ENCODE data around the gene CYGB. TPM values are rescaled to one million over a fixed set of nuclear protein-coding genes. Genes with fewer than 3 reads are reported as not detected.
A peak's percentile ranks its signal among the peaks of the same experiment; 100 is the strongest.

The CYGB gene
- total RNA-seq, 4 donors from 2014 or later = 12.6 to 23.2 (median 18.8) TPM

- Histone ChIP-seq H3K27ac (no peak overlapping the region), H3K4me3 (no peak overlapping the region), H3K36me3 (no peaks in the 10 kb centered on the region), H3K4me1 (peaks cover 0 to 17% (median 9%) of the 10 kb centered on the region in 3 donors), H3K9me3 (no peaks in the 10 kb centered on the region), H3K27me3 (peaks cover 36% of the 10 kb centered on the region)
- WGBS, 2 donors (ENCODE audit: low coverage in 1 of 2) = 76% methylated on average over 4 of the region's 24 CpGs; no CpG with 5 or more reads in 1 of the 2 donors
- TF ChIP-seq POLR2AphosphoS5 (IDR thresholded peaks at IDR 0.05) (no peak), POLR2A (IDR thresholded peaks at IDR 0.05) (no peak), CTCF (IDR thresholded peaks at IDR 0.05) (peak in 3 of 4 experiments; percentile 96 to 98 (median 97)), EP300 (IDR thresholded peaks at IDR 0.05) (no peak)
- peak; percentile 61 for ATAC-seq
Observed at GRCh38 chr17:76506408-76507345, 30.8 kb downstream of the CYGB start.

GRCh38 chr17:76504117-76504516 lies 33.4 kb downstream of the CYGB start:
- Histone ChIP-seq H3K4me1 (peaks cover 0 to 38% (median 17%) of the 10 kb centered on the region in 3 donors), H3K4me3 (no peak overlapping the region), H3K9me3 (no peaks in the 10 kb centered on the region), H3K27ac (no peak overlapping the region), H3K27me3 (peaks cover 36% of the 10 kb centered on the region), H3K36me3 (no peaks in the 10 kb centered on the region)
- WGBS, 2 donors (ENCODE audit: low coverage in 1 of 2) = 31 to 82% methylated on average over 4 to 7 of the region's 7 CpGs
- no peak for TF ChIP-seq POLR2AphosphoS5 (IDR thresholded peaks at IDR 0.05)
- TF ChIP-seq CTCF (IDR thresholded peaks at IDR 0.05) = no peak
- no peak for TF ChIP-seq POLR2A (IDR thresholded peaks at IDR 0.05)
- no peak for TF ChIP-seq EP300 (IDR thresholded peaks at IDR 0.05)
- ATAC-seq = no peak

GRCh38 chr17:76502341-76503211 lies 34.9 kb downstream of the CYGB start:
- no peak for TF ChIP-seq EP300 (IDR thresholded peaks at IDR 0.05)
- no peak for TF ChIP-seq POLR2AphosphoS5 (IDR thresholded peaks at IDR 0.05)
- TF ChIP-seq CTCF (IDR thresholded peaks at IDR 0.05) = no peak
- no peak for TF ChIP-seq POLR2A (IDR thresholded peaks at IDR 0.05)
- 78 to 86% methylated on average over 6 to 8 of the region's 8 CpGs for WGBS, 2 donors (ENCODE audit: low coverage in 1 of 2)
- ATAC-seq = no peak

GRCh38 chr17:76501827-76502307 lies 35.6 kb downstream of the CYGB start:
- peak overlapping the region; percentile 38 to 70 for H3K4me3 ChIP-seq
- ATAC-seq = no peak
- H3K9me3 ChIP-seq = no peaks in the 10 kb centered on the region
- H3K27ac ChIP-seq = peak overlapping the region in 3 of 4 donors; percentile 53 to 88 (median 82)
- H3K4me1 ChIP-seq = peaks cover 0 to 57% (median 34%) of the 10 kb centered on the region in 3 donors
- TF ChIP-seq POLR2A (IDR thresholded peaks at IDR 0.05) = no peak
- TF ChIP-seq CTCF (IDR thresholded peaks at IDR 0.05) = no peak
- TF ChIP-seq POLR2AphosphoS5 (IDR thresholded peaks at IDR 0.05) = no peak
- no peak for TF ChIP-seq EP300 (IDR thresholded peaks at IDR 0.05)
- no peaks in the 10 kb centered on the region for H3K36me3 ChIP-seq
- H3K27me3 ChIP-seq = peaks cover 16% of the 10 kb centered on the region
- WGBS, 2 donors (ENCODE audit: low coverage in 1 of 2) = 67% methylated on average over 1 of the region's 11 CpGs; no CpG with 5 or more reads in 1 of the 2 donors

More at GRCh38 chr17:76502341-76503211, 34.9 kb downstream of the CYGB start:
- H3K4me3 ChIP-seq = no peak overlapping the region
- H3K27me3 ChIP-seq = peaks cover 23% of the 10 kb centered on the region
- no peaks in the 10 kb centered on the region for H3K36me3 ChIP-seq
- H3K4me1 ChIP-seq = peaks cover 0 to 53% (median 32%) of the 10 kb centered on the region in 3 donors
- H3K9me3 ChIP-seq = no peaks in the 10 kb centered on the region
- peak overlapping the region in 2 of 4 donors; percentile 82 to 88 for H3K27ac ChIP-seq

Data from gastroesophageal sphincter (tissue), 4 donors.